Measurements from ENCODE around the gene RDH16.

RDH16 gene

GRCh38 chr12:56957229-56958052 is at the start of gene RDH16:
Gene RDH16 (minus strand): TSS chr12:56957608. CDS start chr12:56957462, 146 bp downstream.
- no peak for DNase-seq

GRCh38 chr12:57006809-57007475 is 49.5 kb upstream of the RDH16 start:
- DNase-seq, result no peak

GRCh38 chr12:57005980-57006808 is 48.8 kb upstream of the RDH16 start, which contains the start of gene ZBTB39:
Gene ZBTB39 (minus strand): TSS chr12:57006546. CDS start chr12:57004917, 1,629 bp downstream.
- no peak for DNase-seq

- no peak for DNase-seq
Measured at GRCh38 chr12:57004651-57005050, 47.2 kb upstream of the RDH16 start.

GRCh38 chr12:57003395-57003794 is 46.0 kb upstream of the RDH16 start:
- DNase-seq, result no peak

- no peak for DNase-seq
Measured at GRCh38 chr12:57001448-57001906, 44.1 kb upstream of the RDH16 start.

- DNase-seq, result no peak
Measured at GRCh38 chr12:57000393-57000792, 43.0 kb upstream of the RDH16 start.

GRCh38 chr12:56999456-56999855 is 42.0 kb upstream of the RDH16 start:
- DNase-seq, result no peak

GRCh38 chr12:56998981-56999380 is 41.6 kb upstream of the RDH16 start:
- no peak for DNase-seq

GRCh38 chr12:56998316-56998715 is 40.9 kb upstream of the RDH16 start:
- DNase-seq, result no peak

- DNase-seq, result no peak
Measured at GRCh38 chr12:56996793-56997545, 39.6 kb upstream of the RDH16 start.

- DNase-seq, result no peak
Measured at GRCh38 chr12:56995930-56996496, 38.6 kb upstream of the RDH16 start.

- DNase-seq, result no peak
Measured at GRCh38 chr12:56995201-56995929, 38.0 kb upstream of the RDH16 start.

- no peak for DNase-seq
Measured at GRCh38 chr12:56994231-56994746, 36.9 kb upstream of the RDH16 start.

GRCh38 chr12:56993346-56993745 is 35.9 kb upstream of the RDH16 start:
- DNase-seq, result no peak

GRCh38 chr12:56991319-56992246 is 34.2 kb upstream of the RDH16 start:
- DNase-seq, result no peak

GRCh38 chr12:56990648-56991318 is 33.4 kb upstream of the RDH16 start:
- no peak for DNase-seq

GRCh38 chr12:56989861-56990610 is 32.6 kb upstream of the RDH16 start:
- DNase-seq, result no peak

All from cortex of kidney (tissue), 1 donor.